Measurements from ENCODE around the gene CTNNA3.

The CTNNA3 gene

DNA sequence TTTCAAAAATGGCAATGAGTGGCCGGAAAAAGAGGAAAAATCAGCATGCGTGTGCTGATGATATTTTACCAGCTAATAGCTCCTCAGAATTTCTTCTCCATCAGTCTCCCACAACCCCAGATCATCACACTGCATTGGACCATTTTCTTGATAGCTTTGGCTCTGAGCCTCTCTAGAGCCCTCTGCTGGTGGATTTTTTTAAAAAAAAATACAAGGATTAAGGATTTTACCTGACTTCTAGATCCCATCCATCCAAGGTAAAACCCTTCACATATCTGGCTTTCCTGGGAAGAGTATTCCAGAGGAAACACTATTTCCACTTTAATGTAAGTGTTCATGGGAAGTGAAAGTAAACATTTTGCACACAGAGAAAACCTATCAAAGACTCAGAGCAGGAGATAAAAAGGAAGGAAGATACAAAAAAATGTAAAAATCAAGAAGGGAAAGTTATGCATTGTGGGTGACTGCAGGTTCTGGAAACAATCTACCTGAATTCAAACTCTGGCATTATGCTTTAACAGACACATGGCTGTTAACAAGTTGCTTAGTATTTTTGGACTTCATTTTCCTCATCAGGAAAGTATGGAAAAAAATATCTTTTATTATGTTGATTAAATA is 389.3 kb downstream of the CTNNA3 start:
- FAIRE-seq, result no peak

DNA sequence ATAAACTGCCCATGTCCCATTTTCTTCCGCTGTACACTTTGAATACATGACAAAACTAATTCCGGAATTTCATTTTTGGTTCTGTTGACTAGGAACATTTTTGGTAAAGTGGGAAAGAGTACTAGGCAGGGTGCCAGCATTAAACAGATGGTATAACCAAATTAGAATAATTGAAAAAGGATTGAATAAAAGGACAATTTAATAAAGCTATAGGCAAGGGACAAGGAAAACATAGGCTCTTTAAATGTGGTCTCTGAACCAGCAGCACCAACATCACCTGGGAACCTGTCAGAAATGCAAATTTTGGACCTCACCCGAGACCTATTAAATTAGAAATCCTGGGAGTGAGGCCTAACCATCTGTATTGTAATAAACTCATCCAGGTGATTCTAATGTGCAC is 393.3 kb downstream of the CTNNA3 start:
- FAIRE-seq, result no peak

DNA sequence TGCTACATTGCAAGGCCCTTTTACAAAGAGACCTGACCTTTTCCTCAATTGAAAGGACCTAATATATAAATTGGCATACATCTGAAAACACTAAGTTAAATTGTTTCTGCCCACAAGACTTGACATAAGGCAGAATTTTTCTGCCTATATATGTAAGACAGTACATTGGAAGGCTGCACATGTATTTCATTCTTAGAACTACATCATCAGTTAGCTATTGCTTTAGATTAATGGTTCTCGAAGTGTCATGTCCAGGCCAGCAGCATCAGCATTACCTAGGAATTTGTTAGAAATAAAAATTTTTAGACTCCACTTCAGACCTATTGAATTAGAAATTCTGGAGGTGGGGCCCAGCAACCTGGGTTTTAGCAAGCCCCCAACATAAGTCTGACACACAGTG is 396.2 kb downstream of the CTNNA3 start:
- FAIRE-seq, result no peak

DNA sequence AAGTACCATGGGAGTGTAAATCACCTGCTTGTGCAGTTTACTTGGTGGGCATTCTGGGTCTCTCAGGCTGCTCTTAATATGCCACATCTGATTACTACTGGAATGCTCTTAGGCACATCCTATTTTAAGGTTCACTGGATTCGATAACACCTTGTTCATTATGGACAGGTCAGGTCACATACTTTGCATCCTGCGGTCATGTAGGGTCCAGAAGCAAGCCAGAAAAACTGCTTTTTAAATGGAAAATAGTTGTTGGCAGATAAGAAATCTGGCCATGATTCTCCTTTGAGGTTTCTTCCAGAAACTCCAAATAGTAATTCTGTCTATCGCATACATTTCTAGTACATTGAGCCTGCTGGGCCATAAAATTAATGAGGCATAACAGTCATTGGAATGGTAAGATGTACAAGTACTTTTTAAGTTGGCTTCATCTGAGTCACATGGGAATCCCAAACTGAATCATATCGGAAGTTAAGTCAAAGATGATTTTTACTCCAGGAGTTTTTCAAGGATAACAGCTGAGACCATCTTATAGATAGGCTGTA is 398.3 kb downstream of the CTNNA3 start:
- no peak for FAIRE-seq

DNA sequence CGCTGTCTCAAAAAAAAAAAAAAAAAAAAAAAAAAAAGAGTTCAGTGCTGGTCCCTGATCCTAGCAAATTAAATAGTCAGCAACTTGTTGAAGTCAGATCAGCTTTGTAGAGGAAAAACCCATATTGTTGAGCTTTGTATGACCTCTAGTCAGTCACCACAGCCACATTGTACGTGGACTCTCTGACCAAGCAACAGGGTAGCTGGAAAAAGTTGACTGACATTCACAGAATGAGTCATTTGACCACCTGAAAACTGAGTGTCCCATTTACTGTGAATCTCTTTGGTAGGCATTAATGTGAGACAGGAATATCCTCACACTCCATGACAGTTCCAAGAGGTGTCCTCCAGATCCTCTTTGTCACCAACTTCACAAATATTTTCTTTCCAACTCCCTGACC is 399.1 kb downstream of the CTNNA3 start:
- no peak for FAIRE-seq

DNA sequence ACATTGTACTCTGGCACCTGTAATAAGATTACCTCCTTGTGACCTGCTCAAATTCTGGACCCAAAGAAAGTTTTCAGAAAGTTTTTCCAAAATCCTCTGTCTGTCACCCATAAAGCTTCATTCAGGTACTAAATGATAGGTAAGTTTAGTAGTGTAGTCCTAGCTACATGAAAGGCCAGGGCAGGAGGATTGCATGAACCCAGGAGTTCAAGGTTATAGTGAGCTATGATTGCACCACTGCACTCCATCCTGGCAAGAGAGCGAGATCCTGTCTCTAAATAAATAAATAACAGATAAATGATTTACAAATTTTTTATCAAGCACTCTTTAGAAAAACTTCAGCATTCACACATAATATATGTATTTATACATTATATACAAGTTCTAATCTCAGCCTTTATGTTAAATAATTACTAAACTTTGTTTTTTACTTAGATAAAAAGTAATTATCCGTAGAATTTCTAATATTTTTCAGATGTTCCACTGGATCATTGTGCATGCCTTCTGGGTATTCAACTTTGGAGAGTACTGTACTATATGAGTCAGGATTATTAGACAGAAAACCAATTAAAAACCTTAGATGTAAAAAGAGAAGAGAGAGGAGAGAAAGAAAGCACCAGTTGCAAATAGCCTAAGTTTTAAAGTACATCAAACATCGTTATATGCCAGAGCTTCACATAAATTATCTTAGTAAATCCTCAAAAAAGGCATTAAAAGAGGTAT is 407.1 kb downstream of the CTNNA3 start:
- no peak for FAIRE-seq

DNA sequence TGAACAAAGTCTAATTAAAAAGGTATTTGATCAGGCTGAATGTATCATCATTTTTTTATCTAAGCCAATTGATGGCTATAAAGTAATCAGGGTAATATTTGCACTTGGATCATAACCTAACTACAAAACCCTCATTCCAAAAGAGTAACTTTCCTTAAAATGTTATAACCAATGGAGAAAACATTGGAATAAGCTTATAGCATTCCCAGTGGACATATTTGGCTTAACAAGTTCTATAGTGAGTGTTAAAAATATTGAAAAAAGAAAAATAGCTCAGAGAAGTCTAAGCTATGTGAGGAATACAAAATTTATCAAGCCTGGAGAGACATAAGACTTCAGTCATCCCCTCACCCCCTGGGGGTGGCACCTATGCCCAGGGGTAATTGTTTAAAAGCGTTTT is 411.4 kb downstream of the CTNNA3 start:
- FAIRE-seq, result no peak

DNA sequence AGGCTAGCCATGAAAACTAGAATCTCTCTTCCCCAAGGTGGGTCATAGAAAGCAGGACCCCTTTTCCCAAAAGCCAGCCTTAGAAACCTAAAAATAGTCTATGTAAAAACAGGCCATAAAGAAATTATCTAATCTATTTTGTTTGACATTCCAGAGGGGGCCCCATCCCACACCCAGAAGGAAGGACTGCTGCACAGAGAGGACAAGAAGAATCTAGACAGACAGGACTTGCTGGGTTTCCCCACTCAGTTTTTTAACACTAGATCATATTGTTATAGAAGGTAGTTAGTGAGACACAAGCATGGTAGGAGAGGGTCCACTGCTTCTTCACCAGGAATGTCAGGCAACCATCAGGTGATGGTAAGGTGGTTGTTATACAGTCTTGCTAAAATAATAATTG is 413.1 kb downstream of the CTNNA3 start:
- no peak for FAIRE-seq

DNA sequence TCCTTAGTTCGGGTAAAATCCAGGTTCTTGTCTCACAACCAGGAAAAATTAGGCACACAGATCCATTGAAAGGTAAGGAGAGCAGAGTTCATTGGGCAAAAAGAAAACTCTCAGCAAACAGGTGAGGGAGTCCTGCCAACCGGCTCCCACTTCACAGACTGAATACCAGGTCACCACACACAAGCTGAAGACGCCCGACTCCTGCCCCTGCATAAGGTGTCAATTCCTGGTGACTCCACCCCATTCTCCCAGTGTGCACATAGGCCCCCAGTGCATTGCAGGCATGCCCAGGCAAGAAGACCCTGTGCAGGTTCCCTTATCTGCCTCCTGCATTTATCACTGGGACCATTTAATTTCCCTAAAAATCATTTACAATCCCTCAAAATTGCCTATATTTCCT is 415.6 kb downstream of the CTNNA3 start:
- FAIRE-seq, result no peak

DNA sequence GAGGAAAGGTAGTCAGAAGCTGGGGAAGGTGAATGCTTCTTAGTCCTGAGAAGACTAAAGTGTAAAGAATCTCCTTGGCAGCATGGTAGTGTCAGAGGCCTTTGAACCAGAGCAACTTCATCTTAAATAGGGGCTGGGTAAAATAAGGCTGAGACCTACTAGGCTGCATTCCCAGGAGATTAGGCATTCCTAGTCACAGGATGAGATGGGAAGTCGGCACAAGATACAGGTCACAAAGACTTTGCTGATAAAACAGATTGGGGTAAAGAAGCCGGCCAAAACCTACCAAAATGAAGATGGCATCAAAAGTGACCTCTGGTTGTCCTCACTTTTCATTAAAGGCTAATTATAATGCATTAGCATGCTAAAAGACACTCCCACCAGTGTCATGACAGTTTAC is 418.6 kb downstream of the CTNNA3 start:
- no peak for FAIRE-seq

DNA sequence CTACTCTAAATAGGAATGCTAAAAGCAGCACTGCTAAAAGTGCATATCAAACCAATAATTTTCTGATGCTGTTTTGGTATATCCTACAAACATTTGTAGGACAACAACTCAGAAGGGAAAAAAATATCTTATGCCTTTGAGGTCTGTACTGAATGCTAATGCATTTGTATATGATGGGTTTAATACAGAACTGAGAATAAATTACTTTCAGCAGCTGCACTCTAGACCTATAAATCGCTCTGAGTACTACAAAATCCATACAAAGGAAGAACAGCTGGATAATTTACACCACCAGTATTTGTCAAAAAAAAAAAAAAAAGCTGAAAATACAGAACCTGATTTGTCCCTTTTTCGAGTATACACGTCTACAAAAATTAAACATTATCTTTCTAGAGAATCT is 426.2 kb downstream of the CTNNA3 start:
- no peak for FAIRE-seq

DNA sequence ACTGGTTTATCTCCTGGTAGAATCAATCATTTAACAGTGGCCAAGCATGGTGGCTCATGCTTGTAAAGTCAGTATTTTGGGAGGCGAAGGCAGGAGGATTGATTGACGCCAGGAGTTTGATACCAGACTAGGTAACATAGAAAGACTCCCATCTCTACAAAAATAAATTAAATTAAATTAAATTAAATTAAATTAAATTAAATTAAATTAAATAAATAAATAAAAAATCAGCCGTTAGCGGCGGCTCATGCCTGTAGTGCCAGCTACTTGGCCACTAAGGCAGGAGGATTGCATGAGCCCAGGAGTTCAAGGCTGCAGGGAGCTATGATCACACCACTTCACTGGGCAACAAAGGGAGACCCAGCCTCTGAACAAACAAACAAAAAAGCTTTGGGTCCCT is 427.8 kb downstream of the CTNNA3 start:
- FAIRE-seq, result no peak

DNA sequence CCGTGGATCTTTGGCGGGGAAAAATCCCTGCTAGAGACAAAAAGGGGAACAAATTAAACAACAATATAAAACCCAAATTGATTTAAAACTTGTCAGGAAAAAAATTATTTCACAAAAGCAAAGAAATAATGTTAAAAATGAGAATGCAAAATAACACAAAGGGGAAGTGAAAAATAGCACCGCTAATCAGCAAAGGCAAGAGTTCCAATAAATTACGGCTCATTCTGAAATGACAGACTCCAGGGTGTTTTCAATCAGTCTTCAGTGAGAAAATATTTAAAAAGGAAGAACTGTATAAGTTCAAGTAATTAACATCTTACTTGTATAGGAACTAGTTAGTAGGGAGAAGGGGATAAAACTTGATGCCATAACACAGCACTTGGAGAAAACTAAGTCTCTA is 433.3 kb downstream of the CTNNA3 start:
- no peak for FAIRE-seq

DNA sequence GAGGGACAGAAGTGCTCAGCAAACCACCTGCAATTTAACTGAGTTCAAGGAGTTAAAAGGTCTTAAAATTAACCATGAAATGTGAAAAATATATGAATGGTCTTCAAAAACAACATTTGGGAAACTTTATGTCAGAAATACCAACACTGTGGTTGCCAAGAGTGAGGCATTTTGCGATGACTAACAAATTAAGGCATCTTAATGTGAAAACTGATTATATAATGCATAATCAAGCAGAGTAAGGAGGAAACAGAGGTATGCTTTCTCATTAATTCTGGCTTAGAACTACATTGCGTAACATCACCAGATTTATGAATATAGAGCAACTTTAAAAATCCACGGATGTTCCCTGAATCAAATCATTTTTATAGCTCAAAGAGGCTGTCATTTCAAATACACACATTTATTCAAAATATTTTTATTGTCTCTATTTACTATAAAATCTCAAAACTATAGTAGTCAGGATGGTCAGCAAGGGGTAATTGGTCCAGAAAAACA is 434.6 kb downstream of the CTNNA3 start:
- no peak for FAIRE-seq

DNA sequence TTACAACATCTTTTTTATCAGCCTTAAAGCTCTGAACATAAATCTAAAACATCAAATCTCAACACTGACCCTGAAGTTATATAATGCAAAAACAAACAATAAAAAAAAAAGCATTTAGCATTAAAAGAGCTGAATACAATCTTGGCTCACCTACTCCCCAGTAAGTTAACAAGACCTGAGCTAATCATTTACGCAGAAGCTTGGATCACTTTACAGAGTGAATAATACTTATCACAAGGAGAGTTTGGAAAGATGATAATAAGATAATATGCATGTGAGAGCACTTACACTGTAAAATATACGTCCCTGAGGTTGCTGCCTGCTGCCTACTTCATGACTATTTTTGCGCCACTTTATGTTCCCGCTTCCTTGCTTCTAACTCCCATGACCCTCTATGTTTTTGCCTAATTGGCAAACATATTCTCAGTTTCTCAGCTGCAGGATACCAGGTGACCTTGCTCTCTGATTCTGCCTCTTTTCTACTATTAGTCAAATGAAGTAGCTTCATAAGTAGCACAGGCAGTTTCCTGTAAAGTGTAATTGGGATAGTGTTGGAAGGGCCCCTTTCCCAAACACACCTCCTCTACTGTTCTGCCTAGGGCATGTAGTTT is 436.6 kb downstream of the CTNNA3 start:
- peak; percentile 36 for FAIRE-seq

DNA sequence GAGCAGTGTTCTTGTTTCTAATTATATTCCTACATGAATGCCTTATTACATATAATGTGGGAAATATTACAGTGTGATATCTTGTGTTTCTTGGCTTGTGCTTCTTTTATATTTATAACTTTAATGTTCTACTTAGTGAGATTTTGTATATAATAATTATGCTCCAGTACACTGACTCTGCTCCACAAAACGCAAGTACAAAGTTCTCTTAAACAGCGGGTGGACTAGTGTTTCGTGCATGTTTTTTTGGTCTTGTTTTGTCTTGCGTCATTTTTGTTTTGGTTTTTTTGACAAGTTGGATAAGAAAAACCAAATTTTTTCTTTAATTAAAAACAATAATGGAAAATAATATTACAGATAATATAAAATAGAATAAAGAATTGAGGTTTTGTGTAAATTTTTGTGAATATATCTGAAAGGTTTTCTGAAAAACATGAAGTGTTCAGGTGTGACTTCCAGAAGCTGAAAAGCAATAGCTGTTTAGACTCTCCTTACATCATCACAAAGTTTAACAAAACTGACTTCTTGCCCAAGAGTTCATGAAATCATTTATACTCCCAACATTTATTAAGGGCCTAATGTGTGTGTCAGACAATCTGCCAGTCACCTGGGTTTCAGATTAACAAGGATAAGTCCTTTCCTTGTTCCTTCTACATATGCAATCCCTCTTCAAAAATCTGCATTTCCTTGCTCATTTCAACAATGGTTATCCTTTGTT is 438.4 kb downstream of the CTNNA3 start:
- FAIRE-seq, result peak; percentile 10

DNA sequence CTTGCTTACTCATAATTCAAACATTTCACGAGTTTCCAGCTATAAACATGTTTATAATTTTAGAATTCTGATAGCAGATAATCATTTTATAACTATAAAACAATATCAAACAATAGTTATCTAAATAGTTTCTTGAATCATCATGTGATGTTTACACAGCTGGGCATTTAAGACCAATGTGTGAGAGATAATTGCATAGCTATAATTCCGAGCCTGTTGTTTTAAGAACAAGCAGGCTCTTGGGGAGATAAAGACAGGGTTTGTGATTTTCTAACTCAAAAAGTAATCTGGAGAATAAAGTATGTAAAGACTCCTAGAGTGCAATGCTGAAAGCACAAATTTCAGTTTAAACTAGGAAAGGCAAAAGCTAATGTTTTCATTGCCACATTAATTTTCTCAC is 439.0 kb downstream of the CTNNA3 start:
- FAIRE-seq, result peak; percentile 71

DNA sequence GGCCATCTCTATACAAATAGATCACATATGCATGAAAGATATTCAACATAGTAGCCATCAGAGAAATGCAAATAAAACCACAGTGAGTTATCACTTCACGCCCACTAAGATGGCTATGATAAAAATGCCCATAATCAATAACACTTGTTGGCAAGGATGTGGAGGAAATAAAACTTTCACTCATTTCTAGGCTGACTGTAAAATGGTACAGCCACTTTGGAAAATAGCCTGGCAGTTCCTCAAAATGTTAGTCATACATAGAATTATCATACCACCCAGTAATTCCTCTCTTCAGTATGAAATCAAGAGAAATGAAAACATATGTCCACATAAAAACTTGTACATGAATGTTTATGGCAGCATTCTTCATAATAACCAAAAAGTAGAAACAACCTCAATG is 445.3 kb downstream of the CTNNA3 start:
- no peak for FAIRE-seq

DNA sequence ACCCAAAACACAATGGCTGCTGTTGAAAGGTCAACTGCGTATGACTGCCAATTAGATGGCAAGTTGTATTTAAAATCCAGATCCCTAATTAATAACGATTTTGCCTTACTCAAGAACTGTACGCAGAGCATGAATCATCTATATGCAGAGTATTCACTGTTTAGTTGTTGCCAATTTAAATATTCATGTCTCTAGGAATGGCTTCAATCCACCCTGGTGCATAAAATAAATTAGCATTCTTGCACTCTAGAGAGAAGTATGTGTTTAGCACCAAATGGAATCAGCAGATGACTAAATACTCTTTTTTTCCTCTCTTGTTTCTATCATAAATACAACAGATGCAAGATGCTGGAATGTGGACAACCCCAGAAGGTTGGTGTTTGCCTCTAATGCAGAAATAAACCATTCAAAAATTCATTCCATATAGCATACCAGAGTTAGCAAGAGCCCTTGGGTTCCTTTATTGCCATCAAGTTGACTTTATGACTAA is 449.9 kb downstream of the CTNNA3 start:
- no peak for FAIRE-seq

DNA sequence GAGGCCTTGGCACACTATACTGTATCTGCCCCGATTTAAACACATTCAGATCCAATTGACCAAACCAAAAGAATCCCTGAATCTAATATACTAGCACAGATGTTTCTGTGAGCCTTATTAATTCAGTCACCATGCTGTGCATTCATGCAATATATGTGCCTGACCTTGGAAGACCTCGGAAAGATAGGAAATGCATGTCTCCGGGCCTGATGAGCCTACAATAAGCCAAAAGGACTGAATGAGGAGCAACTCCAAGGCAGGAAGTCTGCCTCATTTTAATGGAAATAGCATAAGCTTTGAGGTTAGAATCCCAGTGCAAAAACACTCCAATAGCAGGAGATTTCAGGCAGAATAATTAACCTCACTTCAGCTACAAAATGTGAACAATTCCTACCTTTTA is 453.5 kb downstream of the CTNNA3 start:
- no peak for FAIRE-seq

DNA sequence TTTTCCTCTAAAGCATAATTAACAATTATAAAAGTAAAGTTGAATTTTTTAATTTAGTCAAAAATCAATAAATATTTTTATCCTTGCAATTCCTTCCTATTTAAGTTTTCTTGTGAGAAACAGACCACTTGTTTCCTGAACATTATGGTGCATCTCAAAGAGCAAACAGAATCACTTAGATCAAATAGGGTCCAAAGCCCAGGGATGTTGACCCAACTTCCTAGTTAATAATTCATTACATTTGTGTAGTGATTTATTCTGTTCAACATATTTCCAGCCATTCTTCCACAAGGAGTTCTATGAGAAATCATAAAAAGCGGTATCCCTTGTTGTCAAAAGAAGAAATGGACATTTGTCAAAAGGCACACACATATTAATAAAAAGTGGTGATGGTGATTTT is 454.5 kb downstream of the CTNNA3 start:
- FAIRE-seq, result no peak

DNA sequence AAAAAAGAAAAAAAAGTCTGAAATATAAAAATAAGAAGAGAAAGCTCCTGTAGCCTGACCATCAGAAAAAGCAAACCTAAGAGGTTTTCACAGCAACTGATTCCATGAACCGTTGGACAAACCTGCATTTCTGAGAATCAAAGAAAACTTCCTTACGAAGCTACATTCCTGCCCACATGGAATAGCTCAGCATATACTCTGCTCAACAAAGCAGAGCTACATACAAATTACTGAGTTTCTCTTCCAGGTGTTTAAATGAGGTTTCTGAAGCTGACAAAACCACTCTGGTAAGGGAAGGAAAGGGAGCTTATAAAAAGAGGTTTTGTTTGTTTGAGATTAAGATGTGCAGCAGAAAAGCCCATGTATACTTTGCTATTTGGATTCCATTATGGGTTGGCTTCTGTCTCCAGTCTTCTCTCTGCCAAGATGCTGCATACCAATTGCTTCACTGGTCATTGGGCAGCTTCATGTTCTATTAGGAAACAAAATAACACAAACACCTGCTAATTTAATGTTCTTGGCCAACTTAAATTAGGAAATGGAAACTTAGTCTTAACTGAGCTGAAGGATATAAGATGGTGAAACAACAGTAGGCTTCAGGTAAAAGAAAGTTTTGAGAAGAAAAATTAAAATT is 456.0 kb downstream of the CTNNA3 start:
- FAIRE-seq, result no peak
